OCI-LY1 (cell line): ENCODE measurements around the gene SLC6A9.

Experiments used
- CTCF ChIP-seq: fragments of 200-600 bp; sonication (generic), shearing (Covaris generic); IDR thresholded peaks from 2 replicates; pipeline ENCODE4 v1.5.1; 2017; ENCODE audit warnings: mild to moderate bottlenecking, antibody characterized with exemption, low read length, moderate library complexity, mixed read lengths
- EZH2 ChIP-seq: fragments of 200-600 bp; sonication (generic), shearing (Covaris generic); IDR thresholded peaks from 2 replicates; pipeline ENCODE4 v1.8.0; 2017; ENCODE audit warnings: borderline replicate concordance, mixed run types, mild to moderate bottlenecking, antibody characterized with exemption, low read length, moderate library complexity, mixed read lengths

DNA sequence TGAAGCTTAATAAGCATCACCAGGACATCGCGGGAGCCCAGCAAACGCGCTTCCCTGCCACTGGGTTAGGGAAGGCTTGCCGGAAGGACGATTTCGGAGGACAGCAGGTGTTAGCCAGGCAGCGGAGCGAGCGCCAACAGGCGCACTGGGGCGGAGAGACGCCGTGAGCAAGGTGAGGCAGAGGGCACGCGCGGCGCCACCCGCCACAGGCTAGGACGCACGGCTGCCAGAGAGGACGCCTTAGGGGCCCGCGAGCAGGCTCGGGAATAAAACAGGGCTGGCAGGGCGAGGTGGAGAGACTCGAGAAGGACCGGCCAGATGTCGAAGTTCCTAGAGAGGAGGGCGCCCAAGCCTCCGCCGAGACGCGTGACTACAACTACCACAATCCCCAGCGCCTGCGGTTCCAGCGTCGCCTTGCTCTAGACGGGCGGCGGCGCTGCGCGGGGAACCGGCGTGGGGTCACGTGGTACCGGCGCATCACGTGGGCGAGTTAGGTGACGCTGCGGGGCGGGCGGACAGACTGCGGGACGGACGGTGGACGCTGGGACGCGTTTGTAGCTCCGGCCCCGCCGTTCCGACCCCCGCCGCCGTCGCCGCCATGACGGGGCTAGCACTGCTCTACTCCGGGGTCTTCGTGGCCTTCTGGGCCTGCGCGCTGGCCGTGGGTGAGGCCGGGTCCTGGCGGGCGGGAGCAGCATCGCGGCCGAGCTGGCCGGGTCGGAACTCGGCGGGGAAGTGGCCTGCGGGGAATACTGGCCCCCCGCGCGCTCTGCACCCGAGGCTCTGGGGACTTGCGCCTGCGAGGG, 56.6 kb downstream of the SLC6A9 start, which contains the start of gene ATP6V0B:
- peak; percentile 3; the same call in 1 of the 2 replicates for TF ChIP-seq CTCF
- TF ChIP-seq EZH2 = no peak
